ES-I3 (cell line): ENCODE data around the gene TMEM184A.

Experiments
- H3K36me3 ChIP-seq: 2 replicates; pipeline ENCODE4 v1.6.1; 2013; ENCODE audit warnings: mild to moderate bottlenecking, low read length, control low read depth, moderate library complexity; ENCODE audit not compliant: insufficient read depth
- H3K4me1 ChIP-seq: 2 replicates; pipeline ENCODE4 v1.6.1; 2013; ENCODE audit warnings: mild to moderate bottlenecking, control low read depth, low read length; ENCODE audit not compliant: insufficient read depth
- H3K9ac ChIP-seq: 2 replicates; pipeline ENCODE4 v1.6.1; 2013; ENCODE audit warnings: low read depth, mild to moderate bottlenecking, low read length, moderate library complexity
- H3K9me3 ChIP-seq: 2 replicates; pipeline ENCODE4 v1.6.1; 2013; ENCODE audit warnings: mild to moderate bottlenecking, low read length, moderate library complexity; ENCODE audit not compliant: control insufficient read depth, insufficient read depth

Gene TMEM184A

DNA sequence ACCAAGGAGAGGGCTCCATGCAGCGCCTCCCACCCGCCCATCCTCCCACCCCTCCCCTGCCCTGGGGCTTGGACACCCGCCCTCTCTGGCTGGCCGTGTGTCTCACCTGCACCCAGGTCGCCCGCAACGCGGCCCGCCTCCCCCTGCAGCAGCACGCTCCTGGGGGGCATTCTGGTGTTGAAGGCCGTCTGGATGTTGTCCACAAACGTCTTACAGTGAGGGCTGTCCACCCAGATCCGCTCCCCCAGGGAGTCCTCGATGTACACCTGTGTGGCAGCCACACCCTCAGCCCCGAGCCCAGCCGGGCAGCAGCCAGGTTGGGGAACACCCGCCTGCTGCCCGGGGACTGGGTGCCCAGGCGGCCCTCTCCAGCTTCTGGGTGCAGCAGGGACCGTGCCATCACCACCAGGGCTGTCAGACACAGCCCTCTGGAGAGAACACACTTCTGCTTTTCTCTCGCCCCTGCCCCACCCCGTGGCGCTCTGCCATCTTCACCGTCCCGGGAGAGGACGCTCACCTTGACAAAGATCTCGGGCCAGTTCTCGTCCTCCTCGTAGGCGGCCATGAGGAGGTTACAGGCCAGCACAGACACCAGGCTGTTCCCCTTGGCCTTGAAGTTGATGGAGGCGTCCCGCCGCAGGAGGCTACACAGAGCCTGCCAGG lies 56.5 kb downstream of the TMEM184A start:
- peaks cover 12% of the 10 kb centered on the region for H3K36me3 ChIP-seq
- H3K4me1 ChIP-seq, result peaks cover 4% of the 10 kb centered on the region; the same call in 1 of the 2 replicates
- no peak overlapping the region for H3K9ac ChIP-seq
- H3K9me3 ChIP-seq, result no peaks in the 10 kb centered on the region

DNA sequence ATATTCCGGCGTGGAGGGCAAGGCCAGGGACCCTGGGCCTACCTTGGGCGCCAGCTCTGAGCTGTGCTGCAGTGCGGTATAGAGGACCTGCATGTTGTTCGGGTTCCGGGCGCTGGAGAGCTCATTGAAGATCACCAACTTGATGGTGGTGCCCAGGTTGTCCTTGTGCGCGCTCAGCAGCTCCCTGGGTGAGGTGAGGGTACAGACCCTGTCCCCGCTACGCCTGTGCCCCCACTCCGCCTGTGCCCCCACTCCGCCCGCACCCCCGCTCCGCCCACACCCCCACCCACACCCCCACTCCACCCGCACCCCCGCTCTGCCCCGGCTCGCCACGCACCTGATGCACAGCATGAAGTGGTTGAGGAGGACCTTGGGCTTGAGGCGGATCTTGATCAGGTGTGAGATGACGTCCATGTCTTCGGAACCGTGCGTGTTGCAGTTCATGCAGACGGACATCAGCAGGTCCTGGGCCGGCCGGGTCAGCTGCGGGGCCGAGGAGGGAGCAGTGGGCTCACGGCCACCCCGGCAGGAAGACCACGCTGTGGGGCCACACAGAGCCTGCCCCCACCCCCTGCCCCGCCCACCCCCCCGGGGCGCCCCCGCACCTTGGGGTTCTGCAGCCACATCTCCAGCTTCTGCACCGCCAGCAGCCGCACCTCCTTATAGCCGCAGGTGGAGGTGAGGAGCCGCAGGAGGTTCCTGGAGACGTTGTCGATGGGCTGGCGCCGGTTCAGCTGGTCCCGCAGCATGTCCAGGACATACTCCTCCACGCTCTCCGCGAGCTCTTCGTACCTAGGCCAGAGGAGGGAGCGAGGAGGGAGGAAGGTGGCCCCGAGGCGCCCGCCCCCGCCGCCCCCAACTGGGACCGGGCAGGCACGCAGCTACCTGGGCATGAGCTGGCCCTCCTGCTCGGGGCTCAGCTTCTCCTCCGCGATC lies 57.4 kb downstream of the TMEM184A start:
- H3K4me1 ChIP-seq, result peaks cover 4% of the 10 kb centered on the region; the same call in 1 of the 2 replicates
- peaks cover 12% of the 10 kb centered on the region for H3K36me3 ChIP-seq
- H3K9me3 ChIP-seq, result no peaks in the 10 kb centered on the region
- H3K9ac ChIP-seq, result no peak overlapping the region

DNA sequence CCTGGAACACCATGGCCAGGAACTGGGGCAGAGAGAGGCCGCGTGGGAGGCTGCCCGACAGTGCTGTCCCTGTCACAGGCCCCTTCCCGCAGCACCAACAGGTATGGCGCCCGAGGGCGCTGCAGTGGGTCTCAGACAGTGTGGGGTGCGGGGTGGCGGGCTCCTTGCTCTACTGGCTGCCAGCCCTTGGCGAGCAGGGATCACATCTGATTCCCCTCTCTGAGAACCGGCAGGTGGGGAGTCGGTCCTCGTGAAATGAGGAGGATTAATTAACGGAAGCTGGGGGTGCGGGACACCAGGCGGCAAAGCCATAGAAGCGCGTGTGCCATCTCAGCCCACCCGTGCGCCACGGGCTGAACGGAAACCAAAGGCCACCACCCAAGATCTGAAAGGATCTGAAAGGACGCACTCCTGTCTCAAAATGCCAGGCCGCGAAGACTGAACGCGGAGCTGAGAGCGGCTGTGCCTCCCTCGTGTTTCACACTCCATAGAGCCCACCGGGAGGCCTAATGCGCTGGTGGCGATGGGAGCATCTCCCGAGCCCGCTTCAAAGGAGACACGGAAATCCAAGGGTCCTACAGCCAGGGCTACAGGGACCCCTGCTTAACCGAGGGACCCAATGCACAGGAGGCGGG lies 58.6 kb downstream of the TMEM184A start:
- peaks cover 7% of the 10 kb centered on the region for H3K36me3 ChIP-seq
- H3K4me1 ChIP-seq, result no peaks in the 10 kb centered on the region
- H3K9ac ChIP-seq, result no peak overlapping the region
- H3K9me3 ChIP-seq, result no peaks in the 10 kb centered on the region

DNA sequence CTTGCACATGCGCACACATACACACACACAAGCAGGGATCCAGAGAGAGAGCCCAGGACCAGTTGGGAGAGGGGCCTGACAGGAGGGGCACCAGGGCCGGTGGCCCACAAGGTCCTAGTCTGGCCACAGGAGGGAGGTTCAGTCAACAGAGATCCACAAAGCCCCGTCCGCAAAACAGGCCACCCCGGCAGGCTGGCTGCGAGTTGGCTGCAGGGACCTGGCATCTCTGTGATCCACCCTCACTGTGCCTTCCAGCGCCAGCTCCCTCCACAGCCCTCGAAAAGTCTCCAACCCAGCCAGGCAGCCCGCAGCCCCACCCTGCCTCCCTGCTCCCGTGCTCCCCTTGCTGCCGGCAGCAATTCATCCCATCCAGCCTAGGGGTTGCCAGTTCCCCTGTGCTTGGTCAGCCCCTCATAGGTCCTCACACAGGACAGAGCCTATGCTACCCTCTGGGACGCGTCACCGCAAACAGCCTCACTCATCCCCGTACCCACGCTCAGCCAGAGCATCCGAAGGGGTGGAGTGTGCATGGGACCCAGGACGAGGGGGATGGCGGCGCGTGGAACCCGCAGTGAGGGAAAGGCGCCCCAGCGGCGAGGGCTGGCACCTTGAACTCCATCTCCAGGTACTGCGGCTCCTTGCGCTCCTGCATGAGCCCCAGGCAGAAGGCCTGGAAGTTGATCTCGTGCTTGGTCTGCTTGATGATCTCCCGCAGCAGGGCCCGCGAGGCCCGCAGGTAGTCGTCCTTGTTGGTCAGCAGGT lies 59.3 kb downstream of the TMEM184A start:
- no peaks in the 10 kb centered on the region for H3K4me1 ChIP-seq
- no peak overlapping the region for H3K9ac ChIP-seq
- H3K9me3 ChIP-seq, result no peaks in the 10 kb centered on the region
- peaks cover 3% of the 10 kb centered on the region; the same call in 1 of the 2 replicates for H3K36me3 ChIP-seq

DNA sequence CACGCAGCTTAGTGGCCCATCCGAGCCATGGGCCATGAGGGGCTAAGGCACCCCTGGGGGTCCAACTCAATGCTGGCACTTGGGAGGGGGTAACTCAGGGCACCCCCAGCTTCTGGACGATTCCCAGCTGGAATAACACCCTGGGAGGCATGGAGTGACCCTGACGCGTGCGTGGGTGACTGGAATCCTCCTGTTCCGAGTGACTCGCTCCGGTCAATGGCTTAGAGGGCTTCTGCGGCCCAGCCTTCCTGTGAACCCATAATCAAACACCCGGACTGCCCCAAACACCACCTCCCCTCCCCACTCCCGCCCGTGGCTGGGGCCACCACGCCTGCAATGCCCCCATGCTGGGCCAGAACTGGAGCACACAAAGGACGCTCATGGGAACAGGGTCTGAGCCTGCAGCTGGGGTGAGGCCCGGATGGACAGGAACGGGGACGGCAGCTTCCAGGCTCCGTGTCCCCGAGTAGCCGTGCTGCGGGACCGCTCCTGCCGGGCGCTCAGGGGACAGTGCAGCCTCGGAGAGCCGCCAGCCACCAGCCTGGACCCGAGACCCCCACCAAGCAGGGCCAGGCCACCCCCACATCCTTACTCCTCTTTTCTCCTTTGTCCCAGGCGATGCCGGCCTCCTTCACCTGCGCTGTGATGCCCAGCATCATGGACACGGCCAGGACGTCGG lies 60.3 kb downstream of the TMEM184A start:
- Histone ChIP-seq H3K4me1 (no peaks in the 10 kb centered on the region), H3K9me3 (no peaks in the 10 kb centered on the region), H3K36me3 (peaks cover 3% of the 10 kb centered on the region; the same call in 1 of the 2 replicates), H3K9ac (no peak overlapping the region)

DNA sequence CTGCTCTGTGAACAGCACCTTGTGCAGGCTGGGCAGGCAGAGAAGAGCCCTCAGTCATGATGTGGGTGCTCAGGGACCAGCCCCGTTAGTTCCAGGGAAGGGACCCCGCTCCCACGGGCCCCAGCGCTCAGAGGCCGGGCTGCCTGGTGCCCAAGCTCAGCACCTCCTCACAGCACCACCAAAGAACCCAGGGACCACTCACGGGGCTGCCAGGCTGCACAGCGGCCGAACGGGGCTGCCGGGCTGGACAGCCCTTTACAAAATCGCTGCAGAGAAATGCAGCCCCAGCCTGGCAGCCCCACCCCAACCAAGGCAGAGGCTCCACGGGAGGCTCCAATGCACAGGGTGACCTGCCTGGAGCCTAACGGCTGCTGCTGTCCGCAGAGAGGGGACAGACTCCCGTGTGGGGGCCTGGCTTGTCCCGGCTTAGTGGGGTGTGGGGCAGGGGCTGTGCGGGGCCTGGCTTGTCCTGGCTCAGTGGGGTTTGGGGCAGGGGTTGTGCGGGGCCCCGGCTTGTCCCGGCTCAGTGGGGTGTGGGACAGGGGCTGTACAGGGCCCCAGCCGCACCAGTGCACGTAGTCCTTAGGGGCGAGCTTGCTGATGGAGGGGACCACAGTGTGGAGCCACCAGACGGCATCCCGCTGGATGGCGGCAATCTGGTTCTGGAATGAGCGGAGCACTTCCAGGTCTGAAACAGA lies 61.0 kb downstream of the TMEM184A start:
- Histone ChIP-seq H3K4me1 (no peaks in the 10 kb centered on the region), H3K36me3 (peaks cover 3% of the 10 kb centered on the region; the same call in 1 of the 2 replicates), H3K9ac (no peak overlapping the region), H3K9me3 (no peaks in the 10 kb centered on the region)

DNA sequence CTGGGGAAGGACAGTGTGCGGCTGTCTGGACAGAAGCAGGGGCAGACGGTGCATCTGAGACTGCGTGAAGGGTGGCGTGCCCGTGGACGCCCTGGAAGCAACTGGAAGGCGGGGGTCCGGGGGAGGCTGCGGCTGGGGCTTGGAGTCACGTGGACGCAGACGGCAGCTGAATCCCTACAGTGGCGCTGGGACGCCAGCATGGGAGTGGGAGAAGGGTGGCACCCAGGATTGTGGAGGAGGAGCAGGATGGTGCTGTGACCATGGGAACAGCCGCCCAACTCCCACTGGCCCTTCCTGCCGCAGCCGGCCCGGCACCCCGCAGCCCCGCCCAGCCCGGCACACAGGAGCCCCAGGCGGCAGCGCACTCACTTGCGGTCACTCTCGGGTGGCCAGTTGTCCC lies 61.6 kb downstream of the TMEM184A start:
- peaks cover 5% of the 10 kb centered on the region; the same call in 1 of the 2 replicates for H3K36me3 ChIP-seq
- no peak overlapping the region for H3K9ac ChIP-seq
- no peaks in the 10 kb centered on the region for H3K4me1 ChIP-seq
- H3K9me3 ChIP-seq, result no peaks in the 10 kb centered on the region

DNA sequence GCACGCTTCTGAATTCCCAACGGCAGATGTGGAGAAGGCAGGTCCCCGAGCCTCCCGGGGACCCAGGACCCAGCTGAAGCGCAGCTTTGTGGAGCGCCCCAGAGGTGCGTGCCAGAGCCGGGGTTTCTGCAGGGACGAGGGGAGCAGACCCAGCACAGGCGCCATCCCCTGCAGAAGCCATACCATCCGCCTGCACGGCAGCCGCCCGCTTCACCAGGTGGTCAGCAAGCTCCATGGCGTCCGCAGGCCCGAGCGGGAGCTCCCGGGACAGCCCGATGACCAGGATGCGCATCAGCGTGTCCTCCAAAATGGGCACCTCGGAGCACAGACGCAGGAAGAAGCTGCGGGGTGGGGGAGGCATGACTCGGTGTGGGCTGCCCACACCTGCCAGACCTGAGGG lies 62.4 kb downstream of the TMEM184A start:
- H3K9me3 ChIP-seq, result no peaks in the 10 kb centered on the region
- no peak overlapping the region for H3K9ac ChIP-seq
- no peaks in the 10 kb centered on the region for H3K4me1 ChIP-seq
- H3K36me3 ChIP-seq, result peaks cover 5% of the 10 kb centered on the region; the same call in 1 of the 2 replicates

DNA sequence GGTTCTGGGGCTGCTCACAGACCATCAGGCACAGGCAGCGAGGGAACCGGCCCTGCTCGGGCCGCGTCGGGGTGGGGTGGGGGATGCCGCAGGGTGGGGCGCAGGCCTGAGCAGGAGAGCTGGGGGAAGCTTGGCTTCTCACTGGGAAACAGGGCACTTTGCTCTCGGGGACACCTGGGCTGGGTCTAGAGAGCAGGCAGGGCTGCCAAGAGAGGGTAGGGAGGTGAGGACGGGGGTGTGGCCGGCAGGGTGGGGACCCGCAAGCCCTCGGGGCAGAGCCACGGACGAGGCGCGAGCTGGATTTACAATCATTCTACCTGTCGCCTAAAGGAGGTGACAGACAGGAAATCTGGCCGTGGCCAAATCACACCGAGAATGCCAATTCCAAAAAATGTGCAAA lies 62.9 kb downstream of the TMEM184A start:
- Histone ChIP-seq H3K36me3 (peaks cover 5% of the 10 kb centered on the region; the same call in 1 of the 2 replicates), H3K9ac (no peak overlapping the region), H3K4me1 (no peaks in the 10 kb centered on the region), H3K9me3 (no peaks in the 10 kb centered on the region)

DNA sequence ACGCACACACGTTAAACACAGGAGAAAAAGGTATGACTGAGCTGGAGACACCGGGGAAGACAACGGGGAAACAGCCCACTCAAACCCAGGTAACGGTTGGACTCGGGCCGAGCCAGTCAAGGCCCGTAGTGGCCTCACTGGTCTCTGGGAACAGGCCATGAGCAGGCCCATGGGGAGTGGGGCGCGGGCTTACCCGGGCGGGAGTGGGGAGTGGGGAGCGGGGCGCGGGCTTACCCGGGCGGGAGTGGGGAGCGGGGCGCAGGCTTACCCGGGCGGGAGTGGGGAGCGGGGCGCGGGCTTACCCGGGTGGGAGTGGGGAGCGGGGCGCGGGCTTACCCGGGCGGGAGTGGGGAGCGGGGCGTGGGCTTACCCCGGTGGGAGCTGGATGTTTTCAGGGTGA lies 63.4 kb downstream of the TMEM184A start:
- Histone ChIP-seq H3K9me3 (no peaks in the 10 kb centered on the region), H3K4me1 (no peaks in the 10 kb centered on the region), H3K36me3 (peaks cover 5% of the 10 kb centered on the region; the same call in 1 of the 2 replicates), H3K9ac (no peak overlapping the region)
